GM12878 (cell line): ENCODE measurements around the gene HK3. TPM values are rescaled to one million over a fixed set of nuclear protein-coding genes. Genes with fewer than 3 reads are reported as not detected.

Experiments
- ATAC-seq: fragments of 200-7000 bp; cut with Tn5 transposase; 3 replicates; pipeline ENCODE4 v1.9.1; 2020; ENCODE audit warnings: mild to moderate bottlenecking, moderate library complexity
- BruUV-seq: library from RNA; stranded (reverse); fragments of 400-500 nt; replicated peaks from 2 replicates; lab custom pipeline; 2021; lab: Mats Ljungman, UMichigan
- CTCF ChIA-PET: fragments of 300-600 bp; sonication (Branson Sonifier 250); formaldehyde crosslinking; extraction: SDS; loops from one replicate; lab custom pipeline; 2021; ENCODE audit warnings: inconsistent platforms; lab: Yijun Ruan, JAX
- POLR2A ChIA-PET: fragments of 350-600 bp; formaldehyde crosslinking; extraction: SDS; loops from one replicate; lab custom pipeline; 2021; ENCODE audit warnings: inconsistent platforms; lab: Charles Lee
- RAD21 ChIA-PET: fragments of 300-600 bp; sonication (Branson Sonifier 250); formaldehyde crosslinking; loops from one replicate; lab custom pipeline; 2023; ENCODE audit warnings: antibody characterized with exemption; ENCODE audit not compliant: unreplicated experiment; lab: Charles Lee
- SMC1A ChIA-PET: fragments of 300-600 bp; sonication (Branson Sonifier 250); formaldehyde crosslinking; loops from one replicate; lab custom pipeline; 2023; ENCODE audit not compliant: unreplicated experiment, uncharacterized antibody; lab: Charles Lee
- DNase-seq: peaks from one replicate; pipeline ENCODE4 v3.0.0-alpha.2; 2011; ENCODE audit warnings: low read depth, low spot score
- FAIRE-seq: peaks from 3 replicates; lab custom pipeline; 2011; peaks lifted over from hg19 to GRCh38; lab: Jason Lieb, UNC
- H2AFZ ChIP-seq: 2 replicates; pipeline ENCODE4 v1.6.0; 2011; ENCODE audit warnings: low read depth, low read length, control low read depth; ENCODE audit not compliant: control insufficient read depth
- H3K27ac ChIP-seq: 2 replicates; pipeline ENCODE4 v1.5.1; 2011; ENCODE audit warnings: control low read depth; ENCODE audit not compliant: control insufficient read depth, insufficient read depth
- H3K27me3 ChIP-seq, 2 experiments: replicated peaks in 1 of 2; 2 replicates each; pipeline versions ENCODE4 v1.6.0 to v1.6.1; 2011; ENCODE audit warnings: low read length in 1 of 2; ENCODE audit not compliant: control insufficient read depth in 2 of 2, insufficient read depth in 2 of 2
- H3K36me3 ChIP-seq, 2 experiments: 2 replicates each; pipeline ENCODE4 v1.5.1; 2011; ENCODE audit warnings: low read length in 1 of 2; ENCODE audit not compliant: control insufficient read depth in 2 of 2, insufficient read depth in 2 of 2
- H3K4me1 ChIP-seq: 2 replicates; pipeline ENCODE4 v1.6.1; 2011; ENCODE audit warnings: mild to moderate bottlenecking, low read length, moderate library complexity, mixed read lengths; ENCODE audit not compliant: control insufficient read depth, insufficient read depth
- H3K4me2 ChIP-seq: 2 replicates; pipeline ENCODE4 v1.6.0; 2011; ENCODE audit warnings: control low read depth; ENCODE audit not compliant: control insufficient read depth, insufficient read depth
- H3K4me3 ChIP-seq: fragments of 200-600 bp; sonication (generic); 2 replicates; pipeline ENCODE4 v1.5.1; 2016
- H3K79me2 ChIP-seq: 2 replicates; pipeline ENCODE4 v1.6.0; 2011; ENCODE audit warnings: low read length; ENCODE audit not compliant: control insufficient read depth, insufficient read depth
- H3K9ac ChIP-seq: 2 replicates; pipeline ENCODE4 v1.8.0; 2011; ENCODE audit warnings: low read length, control low read depth, mixed read lengths; ENCODE audit not compliant: control insufficient read depth, insufficient read depth
- H3K9me3 ChIP-seq: replicated peaks from 3 replicates; pipeline ENCODE4 v1.5.1; 2011; ENCODE audit warnings: mild to moderate bottlenecking, low read length; ENCODE audit not compliant: control insufficient read depth, insufficient read depth
- H4K20me1 ChIP-seq: 2 replicates; pipeline ENCODE4 v1.6.0; 2011; ENCODE audit not compliant: control insufficient read depth, insufficient read depth
- BMI1 ChIP-seq: fragments of 450-650 bp; IDR thresholded peaks from 2 replicates; pipeline ENCODE4 v1.6.1; 2016; ENCODE audit warnings: mild to moderate bottlenecking, moderate library complexity, borderline replicate concordance
- IKZF2 ChIP-seq, 2 experiments: fragments of 450-650 bp; IDR thresholded peaks; 2 replicates each; pipeline ENCODE4 v1.6.1; 2017; ENCODE audit warnings: mild to moderate bottlenecking in 2 of 2, moderate library complexity in 2 of 2
- MYB ChIP-seq: fragments of 150-350 bp; IDR thresholded peaks from 2 replicates; pipeline ENCODE4 v1.6.1; 2014; ENCODE audit warnings: mild to moderate bottlenecking, low read depth, low read length, borderline replicate concordance
- NBN ChIP-seq: fragments of 450-650 bp; IDR thresholded peaks from 2 replicates; pipeline ENCODE4 v1.6.1; 2016
- NRF1 ChIP-seq: conservative IDR thresholded peaks from 2 replicates; pipeline ENCODE4 v1.6.1; 2011; ENCODE audit warnings: mild to moderate bottlenecking, low read depth, low read length, improper control_type of control experiment
- RB1 ChIP-seq: fragments of 450-650 bp; formaldehyde crosslinking; IDR thresholded peaks from 2 replicates; pipeline ENCODE4 v1.6.1; 2017; ENCODE audit warnings: mild to moderate bottlenecking, borderline replicate concordance
- RELA ChIP-seq: fragments of 450-650 bp; IDR thresholded peaks from 2 replicates; pipeline ENCODE4 v1.8.0; 2014; ENCODE audit warnings: borderline replicate concordance; ENCODE audit not compliant: partially characterized antibody
- ZBTB4 ChIP-seq: fragments of 450-650 bp; formaldehyde crosslinking; IDR thresholded peaks from 2 replicates; pipeline ENCODE4 v1.4.0; 2022; ENCODE audit warnings: mild to moderate bottlenecking, moderate library complexity
- ZNF217 ChIP-seq: fragments of 450-650 bp; IDR thresholded peaks from 2 replicates; pipeline ENCODE4 v1.6.1; 2017; ENCODE audit warnings: antibody characterized with exemption, mild to moderate bottlenecking
- ZNF622 ChIP-seq: fragments of 450-650 bp; IDR thresholded peaks from 2 replicates; pipeline ENCODE4 v1.6.1; 2017; ENCODE audit warnings: mild to moderate bottlenecking, inconsistent platforms
- WGBS: methylation state at CpG from one replicate; pipeline ENCODE4 v1.1.6; 2016; ENCODE audit warnings: low lambda C conversion rate; ENCODE audit not compliant: insufficient replicate concordance, insufficient coverage; ENCODE audit errors: missing lambda C conversion rate; 5-methylcytosine and 5-hydroxymethylcytosine counted together
- in situ Hi-C: fragments of 300-500 bp; cut with MboI; formaldehyde crosslinking; loops from 9 replicates; pipeline ENCODE4 v1.14.3; 2018; ENCODE audit warnings: mixed read lengths
- intact Hi-C: fragments of 100-400 bp; cut with micrococcal nuclease; formaldehyde crosslinking; loops from one replicate; pipeline ENCODE4 v1.14.2; 2022; ENCODE audit not compliant: unreplicated experiment
- polyA plus RNA-seq, 11 experiments: library from polyadenylated mRNA; depleted of rRNA in 4 of 11; unstranded in 6 of 11; stranded (reverse) in 5 of 11; fragments of >200 nt; fragmentation: Nextera tagmentation in 4 of 11; fragmentation: Illumina TruSeq in 1 of 11; extraction: Ambion mirVana in 4 of 11; extraction: Trizol in 1 of 11; gene quantifications; 1 replicate in 1 of 11; 2 replicates in 10 of 11; pipeline versions ENCODE4 v1.2.1 to v1.2.3, GENCODE V29; 2011 to 2016; ENCODE audit warnings: inconsistent platforms in 2 of 11, missing spikeins in 2 of 11, low read depth in 1 of 11
- total RNA-seq, 4 experiments: library from RNA; depleted of rRNA in 3 of 4; stranded (reverse); fragments of >200 nt in 3 of 4; fragmentation: Illumina TruSeq in 1 of 4; extraction: Trizol in 1 of 4; gene quantifications; 2 replicates each; pipeline versions ENCODE4 v1.2.1 to v1.2.3, GENCODE V29; 2013 to 2021
- TF ChIP-seq, protein P1 (sequence below): IDR thresholded peaks from 2 replicates; pipeline ENCODE4 v1.6.1; 2011; ENCODE audit warnings: low read depth, mild to moderate bottlenecking, low read length, moderate library complexity, borderline replicate concordance; ENCODE audit errors: extremely low read depth
- TF ChIP-seq, protein P2 (sequence below): IDR thresholded peaks from 2 replicates; pipeline ENCODE4 v1.6.1; 2012; ENCODE audit warnings: improper control_type of control experiment, low read depth, low read length; ENCODE audit not compliant: insufficient replicate concordance
- TF ChIP-seq, protein P3 (sequence below): fragments of 450-650 bp; IDR thresholded peaks from 2 replicates; pipeline ENCODE4 v1.6.1; 2016; ENCODE audit warnings: mild to moderate bottlenecking

Gene HK3
- total and polyA plus RNA-seq, 10 of the 15 experiments (the other 5 are each of a cell fraction or from before 2014, with no cell fraction given): 0.13 to 1.3 (median 0.26) TPM; not detected in 4

DNA sequence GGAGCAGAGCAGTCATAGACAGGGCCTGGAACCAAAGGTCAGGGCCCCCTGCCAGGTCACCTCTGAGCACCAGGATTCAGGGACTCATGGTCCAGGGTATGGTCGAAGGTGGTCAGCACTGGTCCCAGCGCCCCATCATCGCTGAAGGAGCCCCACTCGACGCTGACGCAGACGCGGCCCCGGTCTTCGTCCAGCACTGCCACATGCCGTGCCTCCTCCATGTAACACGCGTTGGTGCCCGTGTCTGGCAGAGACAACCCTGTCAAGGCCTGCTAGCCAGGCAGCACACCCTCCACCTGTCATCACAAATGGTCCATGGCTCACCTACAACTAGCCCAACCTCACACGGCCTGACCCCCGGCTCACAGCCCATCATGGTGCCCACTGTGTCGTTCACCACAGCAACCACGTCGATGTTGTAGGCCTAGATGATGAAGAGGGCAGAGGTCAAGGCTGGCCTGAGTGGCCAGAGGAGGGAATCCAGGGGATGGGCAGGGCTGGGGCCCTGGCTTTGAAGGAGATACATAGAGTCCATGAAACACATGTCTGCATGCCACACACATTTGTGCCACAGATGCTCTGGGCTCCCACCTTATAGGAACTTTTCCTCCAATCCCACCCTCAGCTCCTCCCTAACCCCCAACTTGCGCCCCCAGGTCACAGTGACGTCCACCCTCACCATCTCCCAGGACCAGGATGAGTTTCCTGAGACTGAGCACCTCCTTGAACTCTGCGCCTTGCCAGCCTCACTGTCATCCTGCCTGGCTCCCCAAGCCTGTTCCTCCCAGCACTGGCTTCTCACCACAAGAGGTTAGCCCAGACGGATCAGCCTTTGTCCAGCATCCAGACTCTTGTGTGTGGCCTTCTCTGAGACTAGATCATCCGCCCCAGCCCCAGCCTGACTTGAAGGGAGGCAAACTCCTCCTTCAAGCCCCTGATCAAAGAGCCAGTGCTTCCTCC is 9.5 kb downstream of the HK3 start:
- ChIA-PET POLR2A (no interaction called here), SMC1A (no interaction called here), CTCF (no interaction called here), RAD21 (no interaction called here)
- no peaks in the 10 kb centered on the region for H4K20me1 ChIP-seq
- WGBS: 50% methylated on average over 21 of the region's 24 CpGs
- H3K4me2 ChIP-seq: no peak overlapping the region
- H3K36me3 ChIP-seq: no peaks in the 10 kb centered on the region
- H3K27me3 ChIP-seq: no peaks in the 10 kb centered on the region; a peak in 2 of 4 replicates
- H2AFZ ChIP-seq: no peak overlapping the region
- no peak overlapping the region for H3K9ac ChIP-seq
- H3K9me3 ChIP-seq: no peaks in the 10 kb centered on the region
- DNase-seq: no peak
- no peak overlapping the region for H3K4me3 ChIP-seq
- intact Hi-C loops: no loop called here
- no peaks in the 10 kb centered on the region for H3K79me2 ChIP-seq
- H3K4me1 ChIP-seq: no peaks in the 10 kb centered on the region
- in situ Hi-C loops: no loop called here
- no TSS peak for BruUV-seq
- no peak overlapping the region for H3K27ac ChIP-seq
- no peak for FAIRE-seq
- ATAC-seq: no peak
- no peak for TF ChIP-seq ZNF622
- TF ChIP-seq RB1: no peak
- TF ChIP-seq, protein P1, sequence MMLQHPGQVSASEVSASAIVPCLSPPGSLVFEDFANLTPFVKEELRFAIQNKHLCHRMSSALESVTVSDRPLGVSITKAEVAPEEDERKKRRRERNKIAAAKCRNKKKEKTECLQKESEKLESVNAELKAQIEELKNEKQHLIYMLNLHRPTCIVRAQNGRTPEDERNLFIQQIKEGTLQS: no peak
- no peak for TF ChIP-seq NBN
- TF ChIP-seq ZBTB4 (CRISPR knock-in tag): no peak
- no peak for TF ChIP-seq ZNF217
- TF ChIP-seq NRF1: no peak
- TF ChIP-seq RELA: no peak
- TF ChIP-seq MYB: no peak
- TF ChIP-seq, protein P2, sequence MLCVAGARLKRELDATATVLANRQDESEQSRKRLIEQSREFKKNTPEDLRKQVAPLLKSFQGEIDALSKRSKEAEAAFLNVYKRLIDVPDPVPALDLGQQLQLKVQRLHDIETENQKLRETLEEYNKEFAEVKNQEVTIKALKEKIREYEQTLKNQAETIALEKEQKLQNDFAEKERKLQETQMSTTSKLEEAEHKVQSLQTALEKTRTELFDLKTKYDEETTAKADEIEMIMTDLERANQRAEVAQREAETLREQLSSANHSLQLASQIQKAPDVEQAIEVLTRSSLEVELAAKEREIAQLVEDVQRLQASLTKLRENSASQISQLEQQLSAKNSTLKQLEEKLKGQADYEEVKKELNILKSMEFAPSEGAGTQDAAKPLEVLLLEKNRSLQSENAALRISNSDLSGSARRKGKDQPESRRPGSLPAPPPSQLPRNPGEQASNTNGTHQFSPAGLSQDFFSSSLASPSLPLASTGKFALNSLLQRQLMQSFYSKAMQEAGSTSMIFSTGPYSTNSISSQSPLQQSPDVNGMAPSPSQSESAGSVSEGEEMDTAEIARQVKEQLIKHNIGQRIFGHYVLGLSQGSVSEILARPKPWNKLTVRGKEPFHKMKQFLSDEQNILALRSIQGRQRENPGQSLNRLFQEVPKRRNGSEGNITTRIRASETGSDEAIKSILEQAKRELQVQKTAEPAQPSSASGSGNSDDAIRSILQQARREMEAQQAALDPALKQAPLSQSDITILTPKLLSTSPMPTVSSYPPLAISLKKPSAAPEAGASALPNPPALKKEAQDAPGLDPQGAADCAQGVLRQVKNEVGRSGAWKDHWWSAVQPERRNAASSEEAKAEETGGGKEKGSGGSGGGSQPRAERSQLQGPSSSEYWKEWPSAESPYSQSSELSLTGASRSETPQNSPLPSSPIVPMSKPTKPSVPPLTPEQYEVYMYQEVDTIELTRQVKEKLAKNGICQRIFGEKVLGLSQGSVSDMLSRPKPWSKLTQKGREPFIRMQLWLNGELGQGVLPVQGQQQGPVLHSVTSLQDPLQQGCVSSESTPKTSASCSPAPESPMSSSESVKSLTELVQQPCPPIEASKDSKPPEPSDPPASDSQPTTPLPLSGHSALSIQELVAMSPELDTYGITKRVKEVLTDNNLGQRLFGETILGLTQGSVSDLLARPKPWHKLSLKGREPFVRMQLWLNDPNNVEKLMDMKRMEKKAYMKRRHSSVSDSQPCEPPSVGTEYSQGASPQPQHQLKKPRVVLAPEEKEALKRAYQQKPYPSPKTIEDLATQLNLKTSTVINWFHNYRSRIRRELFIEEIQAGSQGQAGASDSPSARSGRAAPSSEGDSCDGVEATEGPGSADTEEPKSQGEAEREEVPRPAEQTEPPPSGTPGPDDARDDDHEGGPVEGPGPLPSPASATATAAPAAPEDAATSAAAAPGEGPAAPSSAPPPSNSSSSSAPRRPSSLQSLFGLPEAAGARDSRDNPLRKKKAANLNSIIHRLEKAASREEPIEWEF: no peak
- no peak for TF ChIP-seq IKZF2 (IDR thresholded peaks at IDR 0.05)
- no peak for TF ChIP-seq BMI1
- TF ChIP-seq, protein P3, sequence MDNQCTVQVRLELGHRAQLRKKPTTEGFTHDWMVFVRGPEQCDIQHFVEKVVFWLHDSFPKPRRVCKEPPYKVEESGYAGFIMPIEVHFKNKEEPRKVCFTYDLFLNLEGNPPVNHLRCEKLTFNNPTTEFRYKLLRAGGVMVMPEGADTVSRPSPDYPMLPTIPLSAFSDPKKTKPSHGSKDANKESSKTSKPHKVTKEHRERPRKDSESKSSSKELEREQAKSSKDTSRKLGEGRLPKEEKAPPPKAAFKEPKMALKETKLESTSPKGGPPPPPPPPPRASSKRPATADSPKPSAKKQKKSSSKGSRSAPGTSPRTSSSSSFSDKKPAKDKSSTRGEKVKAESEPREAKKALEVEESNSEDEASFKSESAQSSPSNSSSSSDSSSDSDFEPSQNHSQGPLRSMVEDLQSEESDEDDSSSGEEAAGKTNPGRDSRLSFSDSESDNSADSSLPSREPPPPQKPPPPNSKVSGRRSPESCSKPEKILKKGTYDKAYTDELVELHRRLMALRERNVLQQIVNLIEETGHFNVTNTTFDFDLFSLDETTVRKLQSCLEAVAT: no peak
